B cell (primary cell): ENCODE measurements around the gene GPR137. TPM values are rescaled to one million over a fixed set of nuclear protein-coding genes. Genes with fewer than 3 reads are reported as not detected.

ENCODE experiments used
- ATAC-seq: fragments of 200-7000 bp; cut with Tn5 transposase; one replicate; pipeline ENCODE4 v1.10.0; 2021; ENCODE audit warnings: low read depth, mild to moderate bottlenecking, moderate number of reproducible peaks, moderate library complexity
- CTCF ChIA-PET: fragments of 350-600 bp; sonication (Branson Sonifier 250); formaldehyde crosslinking; loops from one replicate; lab custom pipeline; 2021; ENCODE audit warnings: antibody characterized with exemption, inconsistent platforms; lab: Charles Lee
- POLR2A ChIA-PET: fragments of 350-600 bp; sonication (Branson Sonifier 250); formaldehyde crosslinking; loops from one replicate; lab custom pipeline; 2021; ENCODE audit warnings: antibody characterized with exemption; lab: Charles Lee
- DNase-seq: peaks from one replicate; pipeline ENCODE4 v3.0.0; 2013
- H2AFZ ChIP-seq: 2 replicates; pipeline ENCODE4 v1.6.1; 2012; ENCODE audit warnings: mild to moderate bottlenecking, low read depth, low read length; ENCODE audit not compliant: insufficient read depth, poor library complexity, severe bottlenecking
- H3K27ac ChIP-seq, 2 donors: 1 replicate in 1 of 2; 2 replicates in 1 of 2; pipeline ENCODE4 v1.5.1; 2012 to 2013; ENCODE audit warnings: low read length in 2 of 2, mild to moderate bottlenecking in 2 of 2, moderate library complexity in 1 of 2
- H3K27me3 ChIP-seq, 4 experiments: fragments of 200-600 bp in 1 of 4; sonication (generic) in 1 of 4; replicated peaks in 1 of 4; 1 replicate in 2 of 4; 2 replicates in 2 of 4; pipeline versions ENCODE4 v1.6.1 to v1.7.0; 2013 to 2016; ENCODE audit warnings: low read length in 3 of 4, mild to moderate bottlenecking in 2 of 4, mixed read lengths in 1 of 4, moderate library complexity in 1 of 4; ENCODE audit not compliant: insufficient read depth in 4 of 4, control insufficient read depth in 3 of 4; ENCODE audit errors: control extremely low read depth in 1 of 4
- H3K36me3 ChIP-seq, 2 experiments: replicated peaks in 1 of 2; 1 replicate in 1 of 2; 2 replicates in 1 of 2; pipeline versions ENCODE4 v1.6.1 to v1.7.1; 2013; ENCODE audit warnings: low read length in 1 of 2; ENCODE audit not compliant: insufficient read depth in 2 of 2, control insufficient read depth in 1 of 2; ENCODE audit errors: control extremely low read depth in 1 of 2, extremely low read depth in 1 of 2
- H3K4me1 ChIP-seq, 2 donors: fragments of 200-600 bp in 1 of 2; sonication (generic) in 1 of 2; 1 replicate in 1 of 2; 2 replicates in 1 of 2; pipeline versions ENCODE4 v1.5.1 to v1.6.1; 2013 to 2017; ENCODE audit warnings: low read length in 2 of 2; ENCODE audit not compliant: control insufficient read depth in 2 of 2, insufficient read depth in 2 of 2
- H3K4me2 ChIP-seq: replicated peaks from 2 replicates; pipeline ENCODE3; 2012; ENCODE audit warnings: mild to moderate bottlenecking, low read depth, low read length; ENCODE audit not compliant: poor library complexity, severe bottlenecking
- H3K4me3 ChIP-seq, 5 experiments: fragments of 200-600 bp in 1 of 5; sonication (generic) in 1 of 5; 1 replicate in 3 of 5; 2 replicates in 2 of 5; pipeline versions ENCODE4 v1.5.1 to v1.7.0; 2011 to 2016; ENCODE audit warnings: low read length in 4 of 5, mild to moderate bottlenecking in 4 of 5, low read depth in 2 of 5, control low read depth in 1 of 5, moderate library complexity in 1 of 5; ENCODE audit not compliant: insufficient read depth in 1 of 5; ENCODE audit errors: control extremely low read depth in 1 of 5, extremely low read depth in 1 of 5
- H3K79me2 ChIP-seq: fragments of 200-600 bp; sonication (generic); one replicate; pipeline ENCODE4 v1.6.0; 2016; ENCODE audit warnings: low read length; ENCODE audit not compliant: control insufficient read depth, insufficient read depth
- H3K9ac ChIP-seq: fragments of 200-600 bp; sonication (generic); 2 replicates; pipeline ENCODE4 v1.6.1; 2017; ENCODE audit warnings: mild to moderate bottlenecking, low read length, moderate library complexity
- H3K9me3 ChIP-seq, 3 donors: one replicate each; pipeline versions ENCODE4 v1.6.1 to v1.7.1; 2013; ENCODE audit warnings: low read length in 2 of 3; ENCODE audit not compliant: control insufficient read depth in 2 of 3, insufficient read depth in 1 of 3; ENCODE audit errors: control extremely low read depth in 1 of 3
- H4K20me1 ChIP-seq: 2 replicates; pipeline ENCODE4 v1.6.0; 2012; ENCODE audit warnings: mild to moderate bottlenecking, low read length; ENCODE audit not compliant: insufficient read depth, control insufficient read depth, poor library complexity, severe bottlenecking
- H3K27ac Mint-ChIP-seq: one replicate; pipeline ENCODE4 v1.8.0; 2021; ENCODE audit warnings: mixed read lengths
- H3K27me3 Mint-ChIP-seq: one replicate; pipeline ENCODE4 v1.8.0; 2021; ENCODE audit warnings: mixed read lengths
- H3K4me1 Mint-ChIP-seq: one replicate; pipeline ENCODE4 v1.8.0; 2021; ENCODE audit warnings: mixed read lengths
- H3K4me3 Mint-ChIP-seq: one replicate; pipeline ENCODE4 v1.8.0; 2021; ENCODE audit warnings: mixed read lengths
- H3K9me3 Mint-ChIP-seq: one replicate; pipeline ENCODE4 v1.8.0; 2022; ENCODE audit warnings: mixed read lengths; ENCODE audit not compliant: insufficient read depth
- EZH2 ChIP-seq: IDR thresholded peaks from 2 replicates; pipeline ENCODE4 v1.6.1; 2012; ENCODE audit warnings: borderline replicate concordance, low read depth, mild to moderate bottlenecking, moderate library complexity, low read length; ENCODE audit not compliant: insufficient read depth, poor library complexity, severe bottlenecking
- WGBS: methylation state at CpG from one replicate; pipeline ENCODE4 v1.1.5; 2013; ENCODE audit warnings: missing lambda C conversion rate; ENCODE audit not compliant: insufficient coverage; 5-methylcytosine and 5-hydroxymethylcytosine counted together
- intact Hi-C: fragments of 100-400 bp; cut with micrococcal nuclease; formaldehyde crosslinking; loops from one replicate; pipeline ENCODE4 v1.10.0; 2022
- polyA plus RNA-seq: library from polyadenylated mRNA; depleted of rRNA; stranded (reverse); fragments of >200 nt; gene quantifications from 2 replicates; pipeline ENCODE4 v1.2.3, GENCODE V29; 2012
- total RNA-seq, 2 donors: library from RNA; stranded (reverse); fragments of 120-200 nt in 1 of 2; gene quantifications; 1 replicate in 1 of 2; 2 replicates in 1 of 2; pipeline versions ENCODE4 v1.2.3 to v1.2.4, GENCODE V29; 2013 to 2022
- TF ChIP-seq, protein P1 (sequence below): fragments of 200-600 bp; IDR thresholded peaks from one replicate; pipeline ENCODE4 v1.8.0; 2022; ENCODE audit warnings: antibody characterized with exemption, mild to moderate bottlenecking

The GPR137 gene
- total and polyA plus RNA-seq, 2 donors (not counting 1 experiment from before 2014, with no cell fraction given), result 49.9 to 66.1 TPM

DNA sequence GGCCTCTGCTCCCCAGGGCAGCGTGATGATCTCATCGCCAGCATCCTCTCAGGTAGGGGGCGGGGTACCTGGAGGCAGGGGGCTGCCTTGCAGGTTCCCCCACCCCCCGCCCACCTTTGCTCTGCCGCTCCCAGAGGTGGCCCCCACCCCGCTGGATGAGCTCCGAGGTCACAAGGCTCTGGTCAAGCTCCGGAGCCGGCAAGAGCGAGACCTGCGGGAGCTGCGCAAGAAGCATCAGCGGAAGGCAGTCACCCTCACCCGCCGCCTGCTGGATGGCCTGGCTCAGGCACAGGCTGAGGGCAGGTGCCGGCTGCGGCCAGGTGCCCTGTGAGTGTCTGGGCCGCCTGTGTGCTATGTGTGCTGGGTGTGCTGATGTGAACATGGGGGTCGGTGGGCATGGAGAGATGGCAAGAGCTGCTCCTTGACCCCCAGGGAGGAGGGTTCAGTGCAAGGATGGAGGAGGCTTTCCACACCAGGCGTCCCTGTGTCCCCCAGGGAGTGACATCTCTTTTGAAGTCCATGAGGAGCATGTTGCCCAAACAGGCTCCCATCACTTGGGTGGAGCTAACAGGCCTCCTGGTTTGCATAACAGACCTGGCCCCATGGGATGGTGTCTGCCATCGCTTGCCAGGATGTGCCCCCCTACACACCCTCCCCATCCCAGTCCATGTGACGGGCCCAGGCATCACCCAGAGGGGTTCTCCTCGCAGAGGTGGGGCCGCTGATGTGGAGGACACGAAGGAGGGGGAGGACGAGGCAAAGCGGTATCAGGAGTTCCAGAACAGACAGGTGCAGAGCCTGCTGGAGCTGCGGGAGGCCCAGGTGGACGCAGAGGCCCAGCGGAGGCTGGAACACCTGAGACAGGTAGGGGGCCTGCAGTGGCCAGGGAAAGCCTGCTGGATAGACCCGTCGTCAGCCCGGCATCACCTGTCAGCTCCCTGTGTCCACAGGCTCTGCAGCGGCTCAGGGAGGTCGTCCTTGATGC, 20.2 kb upstream of the GPR137 start:
- Histone ChIP-seq H3K79me2 (no peaks in the 10 kb centered on the region), H3K9ac (no peak overlapping the region), H4K20me1 (no peaks in the 10 kb centered on the region), H3K4me3 (no peak overlapping the region), H3K36me3 (no peaks in the 10 kb centered on the region), H3K4me2 (no peak overlapping the region), H3K27ac (no peak overlapping the region), H3K9me3 (peaks cover 0 to 3% (median 0%) of the 10 kb centered on the region in 3 donors), H3K4me1 (peaks cover 9 to 17% of the 10 kb centered on the region in 2 donors), H3K27me3 (no peaks in the 10 kb centered on the region), H2AFZ (no peak overlapping the region)
- intact Hi-C loops, result no loop called here
- Mint-ChIP-seq H3K9me3 (no peaks in the 10 kb centered on the region), H3K4me3 (no peak overlapping the region), H3K27me3 (no peaks in the 10 kb centered on the region), H3K4me1 (peaks cover 15% of the 10 kb centered on the region), H3K27ac (no peak overlapping the region)
- ChIA-PET POLR2A (interaction anchor here (1.5 kb wide), 1 partner anchor 60 kb away, joined by 5 read pairs; the partner anchor contains the start of gene FERMT3), CTCF (interaction anchor here (1.0 kb wide), 1 partner anchor 14 kb away, joined by 3 read pairs; the partner anchor contains the start of gene PLCB3)
- ATAC-seq (no peak), DNase-seq (no peak)
- WGBS, result 83% methylated on average over 35 of the region's 35 CpGs
- TF ChIP-seq, protein P1, sequence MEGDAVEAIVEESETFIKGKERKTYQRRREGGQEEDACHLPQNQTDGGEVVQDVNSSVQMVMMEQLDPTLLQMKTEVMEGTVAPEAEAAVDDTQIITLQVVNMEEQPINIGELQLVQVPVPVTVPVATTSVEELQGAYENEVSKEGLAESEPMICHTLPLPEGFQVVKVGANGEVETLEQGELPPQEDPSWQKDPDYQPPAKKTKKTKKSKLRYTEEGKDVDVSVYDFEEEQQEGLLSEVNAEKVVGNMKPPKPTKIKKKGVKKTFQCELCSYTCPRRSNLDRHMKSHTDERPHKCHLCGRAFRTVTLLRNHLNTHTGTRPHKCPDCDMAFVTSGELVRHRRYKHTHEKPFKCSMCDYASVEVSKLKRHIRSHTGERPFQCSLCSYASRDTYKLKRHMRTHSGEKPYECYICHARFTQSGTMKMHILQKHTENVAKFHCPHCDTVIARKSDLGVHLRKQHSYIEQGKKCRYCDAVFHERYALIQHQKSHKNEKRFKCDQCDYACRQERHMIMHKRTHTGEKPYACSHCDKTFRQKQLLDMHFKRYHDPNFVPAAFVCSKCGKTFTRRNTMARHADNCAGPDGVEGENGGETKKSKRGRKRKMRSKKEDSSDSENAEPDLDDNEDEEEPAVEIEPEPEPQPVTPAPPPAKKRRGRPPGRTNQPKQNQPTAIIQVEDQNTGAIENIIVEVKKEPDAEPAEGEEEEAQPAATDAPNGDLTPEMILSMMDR, result no peak
- TF ChIP-seq EZH2, result no peak

DNA sequence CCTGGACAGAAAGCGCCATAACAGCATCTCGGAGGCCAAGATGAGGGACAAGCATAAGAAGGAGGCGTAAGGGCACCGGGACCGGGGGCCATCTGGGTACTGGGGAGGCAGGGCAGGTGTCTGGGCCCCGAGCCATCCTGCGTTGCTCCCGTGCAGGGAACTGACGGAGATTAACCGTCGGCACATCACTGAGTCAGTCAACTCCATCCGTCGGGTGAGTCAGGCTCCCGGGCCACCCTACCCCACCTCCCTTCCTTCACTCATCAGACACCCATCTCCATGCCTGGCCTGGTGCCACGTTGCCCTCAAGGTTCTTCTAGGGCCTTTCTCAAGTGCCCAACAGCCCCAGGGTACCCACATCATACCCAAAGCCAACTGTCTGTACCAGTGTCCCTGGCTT, 19.3 kb upstream of the GPR137 start:
- Histone ChIP-seq H3K9me3 (peaks cover 0 to 3% (median 0%) of the 10 kb centered on the region in 3 donors), H3K36me3 (no peaks in the 10 kb centered on the region), H3K4me2 (no peak overlapping the region), H4K20me1 (no peaks in the 10 kb centered on the region), H3K9ac (no peak overlapping the region), H3K27ac (no peak overlapping the region), H3K27me3 (no peaks in the 10 kb centered on the region), H3K4me3 (no peak overlapping the region), H3K4me1 (peaks cover 9 to 21% of the 10 kb centered on the region in 2 donors), H2AFZ (no peak overlapping the region), H3K79me2 (no peaks in the 10 kb centered on the region)
- Mint-ChIP-seq H3K27ac (no peak overlapping the region), H3K27me3 (no peaks in the 10 kb centered on the region), H3K4me3 (no peak overlapping the region), H3K9me3 (no peaks in the 10 kb centered on the region), H3K4me1 (peaks cover 15% of the 10 kb centered on the region)
- TF ChIP-seq, protein P1, result no peak
- TF ChIP-seq EZH2, result no peak
- intact Hi-C loops, result no loop called here
- ChIA-PET CTCF (no interaction called here), POLR2A (no interaction called here)
- ATAC-seq (no peak), DNase-seq (no peak)
- WGBS, result 94% methylated on average over 14 of the region's 15 CpGs
